Inflammatory macrophage (primary cell): ENCODE data around the gene BUB1.
"Not testable (repeated sequence)": the region's sequence is repeated elsewhere in the genome, so short reads cannot be mapped to it uniquely, and the experiment has no call there.

Experiments
- DNase-seq, 2 donors: peaks; one replicate each; pipeline ENCODE4 v3.0.0-alpha.2; 2020 to 2022

BUB1 gene

DNA sequence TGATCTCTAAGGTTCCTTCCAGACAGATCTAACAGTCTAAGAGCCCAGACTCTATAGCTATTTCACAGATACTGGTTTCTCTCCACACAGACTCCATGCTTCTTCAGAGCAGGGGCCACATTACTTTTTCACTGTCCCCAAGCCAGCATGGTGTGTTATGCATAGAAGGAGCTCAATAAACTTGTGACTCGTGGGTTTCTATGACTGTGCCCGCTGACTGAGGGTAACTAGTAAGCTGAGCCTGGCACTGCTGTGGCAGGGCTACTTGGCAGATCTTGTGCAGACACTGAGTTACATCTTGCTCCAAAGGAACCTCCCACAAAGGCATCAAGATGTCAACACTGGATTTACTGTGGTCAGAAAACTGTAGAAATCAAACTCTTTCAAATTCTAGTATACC lies 85.9 kb downstream of the BUB1 start:
- DNase-seq: not testable (repeated sequence)

DNA sequence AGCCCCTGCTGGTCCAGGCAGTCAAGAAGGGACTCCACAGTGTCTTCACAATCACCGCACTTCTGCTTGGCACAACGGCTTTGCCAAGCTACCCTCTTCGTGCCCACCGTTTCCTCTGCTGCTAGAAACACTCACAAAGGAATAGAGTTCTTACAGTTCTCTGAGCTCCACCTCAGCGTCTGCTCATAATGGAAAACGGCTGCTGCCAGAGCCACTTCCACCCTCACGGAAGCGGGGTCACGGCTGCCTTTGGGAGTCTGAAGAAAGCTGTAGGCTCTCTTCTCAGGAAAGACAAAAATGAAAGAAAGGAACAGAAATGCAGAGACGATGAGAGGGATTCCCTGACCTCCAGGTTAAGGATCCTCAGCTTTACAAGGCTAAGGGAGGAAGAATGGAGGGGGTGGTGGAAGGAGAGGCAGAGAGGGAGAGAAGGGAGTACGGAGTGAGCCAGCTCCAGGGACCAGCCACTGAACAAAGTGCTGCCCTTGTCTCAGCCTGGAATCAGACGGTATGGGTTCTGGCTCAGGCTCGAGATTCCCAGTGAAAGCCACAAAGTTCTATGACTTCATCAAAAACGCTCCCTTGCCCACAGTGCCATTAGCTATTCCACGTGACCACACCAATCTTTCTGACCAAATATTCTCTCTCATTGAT lies 88.1 kb downstream of the BUB1 start:
- not testable (repeated sequence) for DNase-seq

DNA sequence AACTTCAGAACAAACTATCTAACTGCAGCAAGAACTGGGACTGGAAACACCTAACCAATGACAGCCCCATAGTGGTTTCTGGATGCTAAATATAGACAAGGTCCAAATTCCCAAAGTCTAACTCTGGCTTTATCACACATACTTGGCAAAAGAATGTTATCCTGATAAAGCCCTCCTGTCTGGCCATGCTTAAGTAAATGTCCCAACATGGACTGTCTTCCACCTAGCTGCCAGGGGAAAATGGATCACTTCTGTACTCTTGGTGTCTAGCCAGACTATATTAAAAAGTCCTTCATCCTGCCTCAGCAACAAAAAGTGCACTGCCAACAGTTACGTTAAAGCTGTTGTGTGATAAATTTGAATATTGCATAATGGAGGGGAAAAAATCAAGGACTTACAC lies 89.3 kb downstream of the BUB1 start:
- not testable (repeated sequence) for DNase-seq
